ENCODE results near the gene GHR.
"Not testable (repeated sequence)": the region's sequence is repeated elsewhere in the genome, so short reads cannot be mapped to it uniquely, and the experiment has no call there.

The GHR gene

GRCh38 chr5:42555797-42556196, 132.6 kb downstream of the GHR start:
- Mint-ChIP-seq H3K4me3 (no peak overlapping the region), H3K27ac (no peak overlapping the region), H3K4me1 (ENCODE audit: low read depth) (no peaks in the 10 kb centered on the region), H3K27me3 (peaks cover 6% of the 10 kb centered on the region), H3K36me3 (no peaks in the 10 kb centered on the region), H3K9me3 (ENCODE audit: low read depth) (no peaks in the 10 kb centered on the region)

DNA sequence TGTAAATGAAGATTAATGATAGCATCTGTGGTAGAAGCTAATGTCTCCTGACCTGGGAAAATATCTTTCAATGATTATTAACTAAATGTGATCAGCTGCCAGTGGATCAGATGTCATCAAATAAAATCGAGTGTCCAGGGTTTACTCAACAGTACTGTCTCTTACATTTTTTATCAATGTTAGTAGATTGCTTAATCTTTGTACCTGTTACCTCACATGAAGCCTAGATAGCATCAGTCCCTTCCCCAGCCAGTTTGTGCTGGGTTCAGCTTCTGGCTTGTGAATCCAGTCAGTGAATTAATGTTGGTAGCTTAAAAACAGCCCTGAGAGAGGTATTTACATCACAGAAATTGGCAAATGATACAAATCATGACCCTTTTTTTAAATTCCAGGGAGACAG, 134.4 kb downstream of the GHR start:
- H3K36me3 Mint-ChIP-seq: no peaks in the 10 kb centered on the region
- H3K4me3 Mint-ChIP-seq: no peak overlapping the region
- H3K9me3 Mint-ChIP-seq (ENCODE audit: low read depth): no peaks in the 10 kb centered on the region
- H3K27me3 Mint-ChIP-seq: peaks cover 8% of the 10 kb centered on the region
- no peaks in the 10 kb centered on the region for H3K4me1 Mint-ChIP-seq (ENCODE audit: low read depth)
- no peak overlapping the region for H3K27ac Mint-ChIP-seq

DNA sequence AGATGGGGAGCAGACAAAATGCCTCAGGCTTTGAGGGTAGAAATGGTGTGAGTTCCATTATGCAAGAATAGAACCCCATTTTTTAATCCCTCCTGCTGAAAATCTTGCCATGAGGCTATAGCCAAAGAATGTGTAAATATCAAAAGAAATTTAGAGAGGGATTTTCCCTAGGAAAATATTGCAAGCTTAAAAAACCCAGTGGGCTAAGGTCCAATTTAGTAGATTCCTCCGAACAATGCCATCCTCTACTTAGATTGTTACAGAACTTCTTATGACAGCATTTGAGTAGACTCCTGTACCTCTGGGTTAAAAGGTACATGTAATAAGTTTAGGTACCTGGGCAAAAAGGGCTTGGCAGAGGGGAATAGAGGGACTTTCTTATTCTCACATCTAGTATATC, 138.4 kb downstream of the GHR start:
- H3K36me3 Mint-ChIP-seq: no peaks in the 10 kb centered on the region
- no peaks in the 10 kb centered on the region for H3K4me1 Mint-ChIP-seq (ENCODE audit: low read depth)
- no peaks in the 10 kb centered on the region for H3K9me3 Mint-ChIP-seq (ENCODE audit: low read depth)
- H3K27ac Mint-ChIP-seq: no peak overlapping the region
- no peak overlapping the region for H3K4me3 Mint-ChIP-seq
- H3K27me3 Mint-ChIP-seq: peaks cover 8% of the 10 kb centered on the region

GRCh38 chr5:42564689-42565356, 141.6 kb downstream of the GHR start:
- Mint-ChIP-seq H3K27me3 (peaks cover 10% of the 10 kb centered on the region), H3K27ac (no peak overlapping the region), H3K4me3 (no peak overlapping the region), H3K36me3 (no peaks in the 10 kb centered on the region), H3K4me1 (ENCODE audit: low read depth) (no peaks in the 10 kb centered on the region), H3K9me3 (ENCODE audit: low read depth) (no peaks in the 10 kb centered on the region)

DNA sequence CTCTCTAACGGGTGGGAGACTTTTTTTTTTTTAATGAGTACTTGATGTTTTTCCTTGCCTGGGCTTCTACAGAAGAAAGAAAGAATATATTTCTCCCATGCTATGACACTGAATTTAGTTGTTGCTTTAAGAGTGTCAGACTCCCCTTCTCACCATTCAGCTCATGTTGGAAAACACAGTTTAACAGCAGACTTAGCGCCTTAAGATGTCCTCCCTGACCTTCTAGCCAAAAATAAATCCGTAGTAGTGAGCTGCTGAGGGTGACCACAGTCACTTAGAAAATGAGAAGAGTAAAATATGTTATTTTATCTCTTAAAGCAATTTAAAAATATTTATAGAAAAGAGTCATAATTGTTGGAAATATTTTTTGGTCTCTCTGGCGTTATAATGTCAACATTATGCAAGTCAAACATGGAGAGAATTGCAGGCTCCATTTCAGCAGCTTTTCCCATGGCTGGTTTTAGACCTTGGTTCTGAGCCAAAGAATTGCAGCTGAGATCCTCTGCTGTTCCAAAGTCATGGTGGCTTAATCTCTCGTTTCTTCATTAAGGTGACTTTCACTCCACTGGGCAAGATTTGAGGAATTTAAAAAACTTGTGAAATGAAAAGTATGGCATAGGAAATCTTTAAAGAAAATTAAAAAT, 143.5 kb downstream of the GHR start:
- peaks cover 8% of the 10 kb centered on the region for H3K27me3 Mint-ChIP-seq
- no peaks in the 10 kb centered on the region for H3K4me1 Mint-ChIP-seq (ENCODE audit: low read depth)
- H3K27ac Mint-ChIP-seq: no peak overlapping the region
- no peak overlapping the region for H3K4me3 Mint-ChIP-seq
- no peaks in the 10 kb centered on the region for H3K9me3 Mint-ChIP-seq (ENCODE audit: low read depth)
- no peaks in the 10 kb centered on the region for H3K36me3 Mint-ChIP-seq

DNA sequence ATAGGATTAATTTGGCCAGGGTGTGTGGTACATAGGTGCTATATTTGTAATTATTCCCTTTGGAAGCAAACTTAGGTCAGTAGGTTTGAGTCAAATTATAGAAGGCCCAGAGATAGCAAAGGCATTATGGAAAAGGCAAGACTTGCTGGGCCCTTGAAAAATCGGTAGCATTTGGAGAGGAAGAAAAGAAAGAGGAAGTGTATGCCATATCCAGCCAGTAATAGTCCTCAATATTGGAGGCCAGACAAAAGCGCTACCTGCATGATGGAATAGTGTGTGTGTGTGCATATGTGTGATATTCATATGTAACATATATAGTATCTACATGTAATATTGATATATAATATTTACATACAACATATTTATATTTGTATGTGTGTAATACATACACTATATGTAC, 146.1 kb downstream of the GHR start:
- Mint-ChIP-seq H3K27ac (no peak overlapping the region), H3K4me3 (no peak overlapping the region), H3K9me3 (ENCODE audit: low read depth) (no peaks in the 10 kb centered on the region), H3K36me3 (no peaks in the 10 kb centered on the region), H3K4me1 (ENCODE audit: low read depth) (no peaks in the 10 kb centered on the region), H3K27me3 (peaks cover 8% of the 10 kb centered on the region)

DNA sequence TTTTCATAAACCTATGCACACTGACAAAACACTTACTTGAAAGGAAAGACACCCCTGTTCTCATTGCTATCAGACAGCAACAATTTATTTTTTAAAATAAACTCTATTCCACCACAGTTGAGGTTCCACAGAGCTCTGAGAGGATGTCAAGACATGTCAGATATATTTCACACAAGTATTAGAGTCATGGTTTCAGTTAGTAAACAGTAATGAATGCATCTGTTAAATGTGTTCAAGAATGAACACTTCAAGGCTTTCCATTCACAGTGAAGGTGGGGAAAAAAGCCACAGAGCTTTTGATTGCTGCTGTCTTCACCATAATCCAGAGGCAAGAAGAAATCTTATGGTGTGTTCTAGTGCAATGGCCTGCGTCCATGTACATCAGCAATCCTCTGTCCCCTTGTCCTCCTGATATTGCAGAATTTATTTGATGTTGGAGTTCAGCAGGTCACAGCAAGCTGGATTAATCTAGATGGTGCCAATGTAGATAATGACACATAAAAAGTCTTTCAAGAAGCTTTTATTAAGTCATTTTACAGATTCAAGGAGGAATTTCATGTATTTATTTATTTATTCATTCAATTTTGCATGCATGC, 146.8 kb downstream of the GHR start:
- Mint-ChIP-seq H3K36me3 (no peaks in the 10 kb centered on the region), H3K4me1 (ENCODE audit: low read depth) (no peaks in the 10 kb centered on the region), H3K27ac (no peak overlapping the region), H3K9me3 (ENCODE audit: low read depth) (no peaks in the 10 kb centered on the region), H3K27me3 (peaks cover 8% of the 10 kb centered on the region), H3K4me3 (no peak overlapping the region)

DNA sequence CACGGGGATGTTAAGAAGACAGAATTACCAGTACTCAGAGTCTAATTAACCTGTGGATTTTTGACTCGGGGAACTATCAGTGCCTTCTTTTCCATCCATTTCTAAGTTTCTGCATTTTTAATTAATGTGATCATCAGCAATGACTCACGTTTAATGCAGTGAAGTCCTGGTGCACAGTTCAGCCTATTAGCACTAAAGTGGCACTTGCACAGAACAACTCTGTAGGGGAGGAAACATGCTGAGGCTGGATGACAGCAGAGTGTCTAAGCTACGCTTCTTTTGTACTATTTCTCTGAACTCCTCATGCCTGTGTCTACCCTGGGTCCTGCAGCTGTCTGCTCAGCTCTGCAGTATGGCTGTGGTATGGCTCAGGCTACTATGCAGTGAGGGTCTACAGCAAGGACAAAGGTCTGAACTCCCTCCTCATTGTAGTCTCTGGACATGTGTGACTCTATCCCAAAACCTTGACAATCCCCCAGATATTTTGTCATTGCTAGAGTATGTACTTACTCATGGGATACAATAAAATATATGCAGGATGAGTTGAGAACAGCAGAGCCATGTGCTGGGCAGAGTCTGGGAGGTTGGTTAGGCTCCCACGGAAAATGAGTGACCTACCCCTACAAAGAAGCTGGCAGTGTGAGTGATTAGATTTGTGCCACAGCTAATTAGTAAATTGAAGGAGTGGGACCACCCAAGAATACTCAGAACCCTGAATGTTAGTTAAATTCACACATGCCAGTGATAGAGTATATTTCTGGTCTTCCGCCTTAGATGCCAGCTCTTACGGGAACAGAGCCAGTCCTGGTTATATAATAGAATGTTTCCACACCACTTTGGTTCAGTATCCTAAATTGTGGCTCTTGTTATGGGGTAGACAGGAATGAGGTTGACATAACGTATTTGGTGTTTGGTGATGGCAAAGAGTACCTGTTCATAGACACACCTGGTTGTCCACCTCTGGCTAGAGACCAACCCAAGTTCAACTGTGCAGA, 148.0 kb downstream of the GHR start:
- Mint-ChIP-seq H3K36me3 (no peaks in the 10 kb centered on the region), H3K27ac (no peak overlapping the region), H3K27me3 (peaks cover 10% of the 10 kb centered on the region), H3K4me1 (ENCODE audit: low read depth) (no peaks in the 10 kb centered on the region), H3K4me3 (no peak overlapping the region), H3K9me3 (ENCODE audit: low read depth) (no peaks in the 10 kb centered on the region)

GRCh38 chr5:42572313-42572712, 149.1 kb downstream of the GHR start:
- Mint-ChIP-seq H3K4me1 (ENCODE audit: low read depth) (no peaks in the 10 kb centered on the region), H3K27me3 (peaks cover 7% of the 10 kb centered on the region), H3K27ac (no peak overlapping the region), H3K36me3 (no peaks in the 10 kb centered on the region), H3K9me3 (ENCODE audit: low read depth) (no peaks in the 10 kb centered on the region), H3K4me3 (no peak overlapping the region)

- no peaks in the 10 kb centered on the region for H3K9me3 Mint-ChIP-seq (ENCODE audit: low read depth)
- no peaks in the 10 kb centered on the region for H3K36me3 Mint-ChIP-seq
- no peaks in the 10 kb centered on the region for H3K4me1 Mint-ChIP-seq (ENCODE audit: low read depth)
- no peak overlapping the region for H3K4me3 Mint-ChIP-seq
- H3K27me3 Mint-ChIP-seq: peaks cover 5% of the 10 kb centered on the region
- no peak overlapping the region for H3K27ac Mint-ChIP-seq
Observed at GRCh38 chr5:42573386-42573785, 150.1 kb downstream of the GHR start.

- H3K4me3 Mint-ChIP-seq; H3K9me3 Mint-ChIP-seq (ENCODE audit: low read depth); H3K36me3 Mint-ChIP-seq; H3K4me1 Mint-ChIP-seq (ENCODE audit: low read depth); H3K27ac Mint-ChIP-seq; H3K27me3 Mint-ChIP-seq: not testable (repeated sequence)
Observed at GRCh38 chr5:42575914-42576313, 152.7 kb downstream of the GHR start.

GRCh38 chr5:42578901-42579300, 155.7 kb downstream of the GHR start:
- not testable (repeated sequence) for H3K4me3 Mint-ChIP-seq; H3K27ac Mint-ChIP-seq; H3K4me1 Mint-ChIP-seq (ENCODE audit: low read depth); H3K27me3 Mint-ChIP-seq; H3K9me3 Mint-ChIP-seq (ENCODE audit: low read depth); H3K36me3 Mint-ChIP-seq

GRCh38 chr5:42579320-42579719, 156.1 kb downstream of the GHR start:
- no peaks in the 10 kb centered on the region for H3K4me1 Mint-ChIP-seq (ENCODE audit: low read depth)
- no peak overlapping the region for H3K4me3 Mint-ChIP-seq
- no peaks in the 10 kb centered on the region for H3K36me3 Mint-ChIP-seq
- H3K9me3 Mint-ChIP-seq (ENCODE audit: low read depth): no peaks in the 10 kb centered on the region
- H3K27ac Mint-ChIP-seq: no peak overlapping the region
- peaks cover 6% of the 10 kb centered on the region for H3K27me3 Mint-ChIP-seq

- no peaks in the 10 kb centered on the region for H3K4me1 Mint-ChIP-seq (ENCODE audit: low read depth)
- no peaks in the 10 kb centered on the region for H3K9me3 Mint-ChIP-seq (ENCODE audit: low read depth)
- H3K36me3 Mint-ChIP-seq: no peaks in the 10 kb centered on the region
- no peak overlapping the region for H3K27ac Mint-ChIP-seq
- no peak overlapping the region for H3K4me3 Mint-ChIP-seq
- H3K27me3 Mint-ChIP-seq: peaks cover 9% of the 10 kb centered on the region
Observed at GRCh38 chr5:42581845-42582244, 158.6 kb downstream of the GHR start.

GRCh38 chr5:42582723-42583122, 159.5 kb downstream of the GHR start:
- Mint-ChIP-seq H3K9me3 (ENCODE audit: low read depth) (no peaks in the 10 kb centered on the region), H3K4me3 (no peak overlapping the region), H3K4me1 (ENCODE audit: low read depth) (no peaks in the 10 kb centered on the region), H3K27me3 (peaks cover 11% of the 10 kb centered on the region), H3K27ac (no peak overlapping the region), H3K36me3 (no peaks in the 10 kb centered on the region)

Measured in activated naive CD8-positive, alpha-beta T cell (primary cell).